GM21528 (cell line): ENCODE results near the gene ATAD3B.
"Not testable (repeated sequence)": the region's sequence is repeated elsewhere in the genome, so short reads cannot be mapped to it uniquely, and the experiment has no call there.

Experiments used
- ATAC-seq: cut with Tn5 transposase; IDR thresholded peaks from one replicate; pipeline ENCODE4 v1.9.1; 2021; ENCODE audit warnings: mild to moderate bottlenecking, moderate library complexity; ENCODE audit not compliant: unreplicated experiment, low FRiP score

ATAD3B gene

GRCh38 chr1:1432951-1433803 is 38.4 kb upstream of the ATAD3B start:
- ATAC-seq, result no peak

DNA sequence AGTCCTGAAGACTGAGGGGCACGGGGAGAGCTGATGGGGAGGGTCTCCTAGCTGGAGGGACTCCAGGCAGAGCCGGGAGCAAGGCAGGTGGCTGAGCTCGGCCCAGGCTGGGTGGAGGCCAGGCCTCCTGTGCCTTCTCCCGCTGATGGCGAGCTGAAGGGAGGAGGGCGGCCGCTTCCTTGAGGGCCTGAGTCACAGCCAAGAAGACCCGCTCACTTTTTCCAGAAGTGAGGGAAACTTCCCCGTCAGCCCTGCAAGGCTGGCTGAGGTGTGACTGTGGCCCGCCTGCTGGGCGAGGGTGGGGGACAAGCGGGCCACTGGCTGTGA is 37.8 kb upstream of the ATAD3B start:
- no peak for ATAC-seq

DNA sequence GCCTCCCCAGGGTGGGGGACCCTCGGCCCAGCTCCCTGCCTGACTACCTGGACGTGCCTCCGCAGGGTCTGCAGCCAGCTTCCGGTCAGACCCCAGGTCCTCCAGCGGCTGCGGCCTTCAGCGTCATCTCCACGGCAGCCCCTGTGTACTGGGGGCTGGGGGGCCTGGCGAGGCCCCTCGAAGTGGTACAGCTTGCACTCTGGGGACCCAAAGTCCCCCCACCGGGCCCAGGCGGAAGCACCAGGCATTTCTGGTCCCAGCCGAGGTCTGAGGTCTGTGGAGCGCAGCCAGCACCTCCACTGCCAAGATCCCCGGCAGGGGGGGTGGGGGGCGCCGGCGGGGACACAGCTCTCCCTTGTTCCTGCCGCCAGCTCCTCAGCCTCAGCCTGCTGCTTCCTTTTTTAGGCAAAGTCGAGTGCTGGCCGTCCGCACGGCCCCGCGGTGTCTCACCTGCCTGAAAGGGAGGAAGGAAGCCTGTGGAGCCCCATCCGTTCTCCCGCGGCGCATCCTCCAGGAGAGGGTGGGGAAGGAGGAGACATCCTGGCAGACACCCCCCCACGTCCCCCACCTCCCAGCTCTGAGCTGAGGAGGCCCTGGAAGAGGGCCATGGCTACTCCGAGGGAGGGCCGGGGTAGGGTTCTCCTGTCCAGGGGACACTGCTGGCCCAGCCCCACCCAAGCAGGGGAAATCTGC is 37.3 kb upstream of the ATAD3B start:
- no peak for ATAC-seq

- no peak for ATAC-seq
Measured at GRCh38 chr1:1434824-1435105, 36.8 kb upstream of the ATAD3B start.

DNA sequence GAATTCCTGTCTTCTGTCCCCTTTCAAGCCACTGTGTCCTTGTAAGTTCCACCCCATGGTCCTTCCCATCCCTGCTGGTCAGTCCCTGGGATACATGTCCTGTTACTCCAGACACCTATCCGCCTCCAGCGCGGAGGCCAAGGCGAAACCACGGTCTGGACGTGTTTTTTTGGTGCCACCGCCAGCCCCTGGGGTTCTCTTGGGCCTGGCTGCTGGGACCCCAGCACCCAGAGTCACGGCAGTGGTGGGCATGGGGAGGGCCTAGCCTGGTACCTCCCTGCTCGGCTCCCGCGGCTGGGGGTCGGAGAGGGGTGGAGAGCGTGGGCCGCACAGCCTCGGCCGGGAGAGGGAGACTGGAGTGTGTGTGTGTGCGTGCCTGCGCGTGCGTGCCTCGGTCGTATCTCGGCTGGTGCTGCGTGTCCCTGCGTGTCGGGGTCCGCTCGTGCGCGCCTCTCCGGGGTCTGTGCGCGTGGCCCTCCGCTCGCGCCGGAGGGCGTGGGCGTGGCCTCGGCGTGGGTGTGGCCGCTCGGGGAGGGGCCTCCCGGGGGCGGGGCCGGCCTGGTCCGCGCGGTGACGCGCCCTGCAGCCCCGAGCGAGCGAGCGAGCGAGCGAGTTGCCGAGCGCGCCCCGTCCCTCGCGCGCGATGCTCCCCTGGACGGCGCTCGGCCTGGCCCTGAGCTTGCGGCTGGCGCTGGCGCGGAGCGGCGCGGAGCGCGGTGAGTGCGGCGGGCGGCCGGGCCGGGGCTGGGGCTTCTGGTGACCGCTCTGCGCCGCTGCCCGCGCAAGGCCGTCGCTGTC is 36.3 kb upstream of the ATAD3B start, which contains the start of gene VWA1:
Gene VWA1 (plus strand): TSS at position 585 of the 798 bp plus-strand sequence. CDS start 59 bp downstream, at position 644.
- ATAC-seq, result no peak

GRCh38 chr1:1435911-1436629 is 35.5 kb upstream of the ATAD3B start:
- ATAC-seq, result no peak

GRCh38 chr1:1436630-1437032 is 34.9 kb upstream of the ATAD3B start:
- ATAC-seq, result no peak

GRCh38 chr1:1437033-1437903 is 34.3 kb upstream of the ATAD3B start:
- no peak for ATAC-seq

DNA sequence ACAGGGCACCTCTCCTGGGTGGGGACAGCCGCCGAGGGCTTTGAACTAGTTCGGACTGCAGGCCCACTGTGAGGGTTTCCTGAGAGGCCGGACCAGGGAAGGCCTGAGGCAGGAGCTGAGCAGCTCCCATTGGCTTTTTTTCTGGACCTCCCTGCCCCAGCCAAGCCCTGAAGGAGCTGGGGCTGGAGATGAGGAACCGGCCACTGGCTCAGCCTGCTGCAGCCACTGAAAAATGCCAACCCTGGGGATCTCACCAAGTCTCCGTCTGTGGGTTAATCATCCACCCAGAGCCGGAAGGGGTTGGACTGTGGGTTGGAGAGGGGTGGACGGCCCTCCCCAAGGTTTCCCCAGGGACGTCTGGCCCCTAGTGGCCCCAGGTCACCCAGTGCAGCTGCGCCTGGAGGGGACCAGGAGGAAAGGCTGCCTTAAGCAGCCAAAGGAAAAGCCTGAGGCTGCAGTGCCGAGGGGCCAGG is 33.6 kb upstream of the ATAD3B start:
- no peak for ATAC-seq

DNA sequence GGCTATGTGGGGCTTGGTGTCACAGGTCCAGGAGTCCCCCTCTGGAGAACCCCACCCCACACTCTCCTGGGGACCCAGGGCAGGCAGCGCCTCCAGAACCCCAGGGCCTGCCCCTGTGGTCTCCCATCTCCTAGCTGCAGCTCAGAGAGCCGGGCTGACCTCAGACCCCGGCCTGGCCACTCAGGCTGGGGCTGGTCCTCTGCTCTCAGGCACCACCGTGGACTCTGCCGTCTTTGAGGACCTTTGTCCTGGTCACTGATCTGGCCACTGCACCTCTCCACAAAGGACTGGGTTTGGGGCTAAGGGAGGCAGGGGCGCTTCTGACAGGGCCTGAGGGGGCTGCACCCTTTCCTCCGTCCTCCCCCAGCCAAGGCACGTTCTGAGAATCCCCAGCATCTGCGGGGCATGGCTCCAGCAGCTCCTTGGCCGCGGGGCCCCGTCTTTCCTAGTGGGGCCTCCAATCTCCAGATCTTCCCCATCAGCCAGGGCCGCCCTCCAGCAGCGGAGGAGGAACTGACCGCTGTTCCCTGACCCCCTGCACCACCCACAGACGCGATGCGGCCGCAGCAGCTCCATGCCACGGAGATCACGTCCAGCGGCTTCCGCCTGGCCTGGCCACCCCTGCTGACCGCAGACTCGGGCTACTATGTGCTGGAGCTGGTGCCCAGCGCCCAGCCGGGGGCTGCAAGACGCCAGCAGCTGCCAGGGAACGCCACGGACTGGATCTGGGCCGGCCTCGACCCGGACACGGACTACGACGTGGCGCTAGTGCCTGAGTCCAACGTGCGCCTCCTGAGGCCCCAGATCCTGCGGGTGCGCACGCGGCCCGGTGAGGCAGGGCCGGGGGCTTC is 32.8 kb upstream of the ATAD3B start:
- ATAC-seq, result no peak

- ATAC-seq, result no peak
Measured at GRCh38 chr1:1439546-1440261, 31.9 kb upstream of the ATAD3B start.

GRCh38 chr1:1440262-1441001 is 31.1 kb upstream of the ATAD3B start:
- no peak for ATAC-seq

DNA sequence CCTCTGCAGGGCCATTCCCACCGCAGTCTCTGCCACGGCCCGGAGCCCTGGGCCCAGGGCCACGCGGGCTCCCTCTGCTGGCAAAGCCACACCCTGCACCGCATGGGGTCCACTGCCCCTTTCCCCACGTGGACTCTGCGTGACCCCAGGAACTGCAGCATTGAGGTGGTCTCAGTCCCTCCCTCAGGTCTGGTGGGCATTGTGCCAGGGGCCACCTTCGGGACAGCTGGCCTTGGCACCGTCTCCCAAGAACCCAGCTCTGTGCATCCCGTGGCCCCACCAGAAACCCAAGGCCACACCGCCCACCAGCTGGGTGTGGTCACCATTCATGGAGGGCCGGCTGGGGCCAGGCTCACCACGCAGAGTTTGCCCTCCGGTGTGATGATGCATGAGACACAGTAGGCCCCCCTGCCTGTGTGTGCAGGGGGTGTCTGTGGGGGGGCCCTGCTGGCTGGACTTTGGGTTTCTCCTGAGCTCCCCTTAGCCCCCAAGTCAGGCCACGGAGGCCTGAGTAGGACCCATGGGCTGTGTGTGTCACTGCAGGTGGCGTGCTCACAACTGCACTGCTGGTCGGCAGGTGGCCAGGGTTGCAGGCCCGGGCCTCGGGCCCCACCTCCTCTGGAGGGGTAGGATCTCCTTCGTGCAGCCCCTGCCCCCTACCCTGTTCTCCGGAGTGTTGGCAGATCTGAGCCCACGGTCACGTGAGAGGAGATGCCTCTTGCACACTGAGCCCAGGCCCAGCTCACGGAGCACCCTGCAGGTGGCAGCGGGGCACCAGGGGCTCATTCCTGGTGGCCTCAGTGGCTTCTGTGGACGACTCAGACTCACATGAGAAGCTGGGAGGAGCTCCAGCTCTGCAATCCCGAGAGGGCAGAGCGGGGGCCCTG is 30.3 kb upstream of the ATAD3B start:
- no peak for ATAC-seq

DNA sequence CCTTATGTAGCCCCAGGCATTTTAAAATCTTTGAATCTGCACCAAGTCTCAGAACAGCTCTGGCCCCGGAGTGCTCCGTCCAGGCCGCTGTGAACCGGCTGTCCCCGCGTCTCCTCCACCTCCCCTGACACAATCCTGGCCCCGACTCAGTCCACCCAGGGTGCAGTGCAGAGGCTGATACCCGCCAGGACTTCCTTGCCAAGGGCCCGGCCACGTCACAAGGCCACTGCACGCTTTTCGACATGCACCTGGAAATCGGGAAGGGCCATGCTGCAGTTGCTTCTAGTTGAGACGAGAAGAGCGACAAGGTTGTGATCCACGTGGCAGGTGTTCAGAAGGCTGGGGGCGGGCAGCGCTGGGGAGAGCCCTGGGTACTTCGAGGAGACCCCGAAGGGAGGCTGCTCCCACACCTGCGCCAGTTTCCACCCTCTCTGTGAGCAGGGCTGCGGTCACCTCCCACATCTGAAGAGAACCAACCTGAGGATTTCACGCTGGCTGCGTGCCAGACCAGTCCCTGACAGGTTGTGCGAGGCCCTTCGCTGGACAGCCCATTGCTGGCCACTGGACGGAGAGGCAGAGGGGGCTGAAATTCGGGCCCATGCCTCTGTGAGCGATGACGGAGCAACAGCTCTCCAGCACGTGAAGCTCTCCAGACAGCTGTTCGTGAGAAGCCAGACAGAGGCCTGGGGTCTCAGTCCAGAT is 29.3 kb upstream of the ATAD3B start:
- ATAC-seq, result no peak

GRCh38 chr1:1446631-1447030 is 24.9 kb upstream of the ATAD3B start:
- ATAC-seq, result not testable (repeated sequence)
